GM21526 (cell line): Measurements from ENCODE around the gene STARD3.

Experiments
- ATAC-seq: cut with Tn5 transposase; IDR thresholded peaks from one replicate; pipeline ENCODE4 v1.9.1; 2021; ENCODE audit warnings: moderate library complexity; ENCODE audit not compliant: unreplicated experiment, low FRiP score

The STARD3 gene

GRCh38 chr17:39669897-39670735, 33.2 kb downstream of the STARD3 start:
- ATAC-seq, result no peak

DNA sequence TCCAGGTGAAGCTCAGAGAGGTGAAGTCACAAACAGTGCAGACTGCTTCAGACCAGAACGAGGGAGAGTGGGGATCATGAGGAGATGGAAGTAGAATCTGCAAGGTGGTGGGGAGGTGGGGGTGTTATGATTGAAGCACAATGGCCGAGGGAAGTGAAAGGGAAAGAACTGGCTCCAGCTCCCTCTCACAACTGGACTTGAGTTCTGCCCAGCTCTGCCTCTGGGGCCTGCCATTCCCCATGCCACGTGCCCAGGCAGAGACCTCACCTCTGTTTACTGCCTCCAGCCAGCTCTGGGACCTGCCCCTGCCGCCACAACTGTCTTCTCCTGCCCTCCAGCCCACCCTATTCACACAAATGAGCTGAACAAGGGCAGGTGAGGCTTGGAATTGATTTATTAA, 33.8 kb downstream of the STARD3 start:
- no peak for ATAC-seq

DNA sequence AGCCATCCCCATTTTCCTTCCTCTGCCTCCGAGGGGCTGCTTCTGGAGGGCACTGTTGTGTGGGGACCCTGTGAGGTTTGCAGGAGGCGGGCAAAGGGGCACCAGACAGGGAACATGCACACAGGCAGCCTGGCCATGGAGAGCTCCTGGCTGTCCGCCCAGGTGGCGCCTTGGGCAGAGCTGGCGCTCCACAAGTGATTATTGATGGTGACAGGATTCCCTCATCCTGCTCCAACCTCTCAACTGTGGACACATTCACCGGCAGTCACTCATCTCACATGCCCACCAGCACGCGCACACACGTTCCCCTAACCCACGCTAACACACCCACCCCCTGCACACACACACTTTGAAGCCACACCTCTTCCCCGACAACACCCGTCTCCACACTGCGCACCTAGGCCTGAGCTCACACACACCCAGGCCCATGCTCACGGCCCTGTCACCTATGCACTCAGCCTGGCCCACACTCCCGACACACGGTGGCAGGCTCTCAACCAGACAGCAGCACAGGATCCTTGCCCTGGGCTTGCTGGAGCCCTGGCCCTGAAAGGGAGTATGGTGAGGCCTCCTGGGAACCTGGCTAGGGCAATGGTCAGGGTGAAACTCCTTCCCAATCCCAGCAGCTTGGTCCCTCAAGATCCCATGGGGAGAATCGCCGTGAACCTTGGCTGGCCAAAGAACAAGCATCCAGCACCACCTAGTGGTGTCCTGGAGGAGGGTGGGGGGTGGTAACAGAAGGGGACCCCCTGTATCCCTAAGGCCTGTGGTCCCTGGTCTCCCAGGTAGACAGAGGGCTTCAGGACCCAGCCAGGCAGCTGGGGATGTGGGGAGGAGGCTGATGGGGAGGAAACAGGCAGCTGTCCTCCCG, 34.9 kb downstream of the STARD3 start:
- no peak for ATAC-seq

DNA sequence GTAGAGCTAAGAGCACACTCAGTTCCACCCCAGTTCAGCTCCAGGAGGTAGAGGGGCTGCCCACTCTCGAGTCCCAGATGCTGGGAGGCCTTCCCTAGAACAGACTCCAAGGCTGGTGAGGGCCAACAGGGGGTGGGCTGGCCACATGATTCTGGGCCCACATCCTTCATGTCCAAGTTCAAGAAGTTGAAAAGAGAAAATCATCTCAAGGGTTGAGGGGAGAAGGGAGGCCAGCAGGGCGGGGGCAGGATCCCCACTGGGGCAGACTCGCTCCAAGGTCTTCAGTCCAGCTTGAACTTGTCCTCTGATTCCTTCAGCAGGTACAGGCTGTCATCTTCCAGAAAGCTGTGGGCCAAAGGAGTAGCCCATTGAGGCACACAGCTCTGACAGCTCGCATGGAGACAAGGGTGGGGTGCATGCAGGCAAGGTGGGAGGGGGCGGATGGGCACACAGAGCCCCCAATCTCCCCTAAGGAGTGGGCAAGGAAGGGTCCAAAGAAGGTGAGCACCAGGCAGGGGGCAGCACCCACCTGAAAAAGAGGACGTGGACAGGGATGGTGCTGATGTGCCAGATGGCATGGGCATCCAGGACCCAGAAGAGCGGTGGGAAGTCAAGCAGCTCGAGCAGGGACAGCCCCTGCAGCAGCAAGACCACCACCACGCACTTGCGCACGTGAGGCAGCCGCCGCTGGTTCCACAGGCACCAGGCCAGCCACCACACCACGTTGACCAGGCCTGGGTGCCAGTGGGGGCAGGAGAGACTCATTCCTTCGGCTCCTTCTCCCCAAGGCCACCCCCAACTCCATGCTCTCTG, 35.8 kb downstream of the STARD3 start:
- ATAC-seq, result no peak

DNA sequence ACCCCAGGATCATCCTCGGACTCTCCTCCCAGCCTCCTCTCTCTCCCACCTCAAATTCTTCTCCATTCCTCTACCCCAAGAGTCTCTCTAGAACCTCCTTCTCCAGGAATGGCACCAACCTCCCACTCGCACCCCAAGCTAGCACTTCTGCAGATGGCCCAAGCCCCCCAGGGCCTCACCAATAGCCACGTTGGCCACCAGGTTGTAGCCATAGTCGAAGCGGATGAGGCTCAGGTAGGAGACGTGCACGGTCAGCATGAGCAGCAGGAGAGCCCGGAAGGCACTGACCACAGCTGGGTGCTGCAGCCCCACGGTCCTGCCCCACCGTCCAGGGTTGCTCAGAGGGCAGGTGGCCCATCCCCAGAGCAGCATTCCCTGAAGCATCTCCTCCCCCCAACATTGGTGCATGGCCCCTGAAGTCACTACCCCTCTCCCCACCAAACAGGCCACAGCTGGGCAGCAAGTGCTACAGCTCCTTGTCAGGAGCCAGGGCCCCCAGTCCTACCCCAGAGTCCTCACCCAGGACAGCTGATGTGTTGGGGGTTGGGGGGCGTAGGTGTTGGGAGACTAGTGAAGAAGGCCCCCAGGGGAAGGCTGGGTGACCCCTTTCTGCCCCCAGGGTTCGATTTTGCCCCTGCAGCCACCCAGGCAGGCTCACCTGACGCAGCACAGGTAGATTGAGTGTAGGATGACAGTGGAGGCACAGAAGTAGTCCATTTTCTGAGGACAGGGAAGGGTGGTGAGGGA, 36.6 kb downstream of the STARD3 start:
- no peak for ATAC-seq

DNA sequence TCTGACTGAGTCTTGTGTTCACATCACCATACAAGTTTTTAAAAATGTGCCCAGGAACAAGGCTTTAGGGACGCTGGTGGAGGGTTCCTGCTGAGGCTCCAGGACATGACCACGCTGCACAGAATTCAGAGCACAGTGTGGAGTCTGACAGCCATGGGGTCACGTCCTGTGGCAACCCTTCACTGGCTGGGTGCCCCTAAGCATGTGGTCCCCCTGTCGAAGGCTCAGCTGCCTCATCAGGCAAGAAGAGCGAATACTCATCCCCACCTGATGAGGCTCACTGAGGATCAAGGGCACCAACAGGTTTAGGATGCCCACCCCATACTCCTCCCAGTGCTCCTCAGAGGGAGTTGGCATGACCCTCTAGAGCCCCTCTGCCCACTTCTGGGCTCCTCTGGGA, 37.2 kb downstream of the STARD3 start:
- ATAC-seq, result no peak

DNA sequence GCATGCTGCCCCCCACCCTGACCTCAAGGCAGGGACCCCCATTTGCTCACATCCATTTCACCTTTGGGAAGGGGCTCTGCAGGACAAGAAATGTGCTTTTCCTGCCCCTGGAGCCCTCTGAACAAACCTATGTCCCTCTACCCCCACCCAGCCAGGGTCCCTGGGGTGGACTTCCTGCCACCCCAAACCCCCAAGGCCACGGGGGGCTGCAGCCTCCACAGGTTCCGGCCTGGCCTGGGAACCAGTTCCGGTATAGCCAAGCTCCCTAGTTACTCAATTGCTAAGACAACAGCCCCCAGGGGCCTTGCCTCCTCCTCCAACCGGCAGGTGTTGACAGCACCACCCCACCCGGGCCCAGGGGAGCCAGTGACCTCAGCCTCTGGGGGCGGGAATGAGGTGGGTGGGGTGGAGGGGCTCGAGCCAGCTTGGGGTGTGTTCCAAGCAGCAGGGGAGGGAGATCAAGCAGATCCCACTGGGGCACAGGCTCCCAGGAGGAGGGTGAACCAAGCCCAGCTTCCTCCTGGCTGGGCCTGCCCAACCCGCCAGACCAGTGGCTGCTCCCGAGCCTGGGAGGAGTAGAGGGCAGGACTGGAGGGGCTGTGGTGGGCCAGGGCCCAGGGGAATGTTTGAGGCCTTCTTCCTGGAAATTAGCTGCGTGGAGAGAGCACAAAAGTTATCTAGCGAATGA, 37.9 kb downstream of the STARD3 start:
- no peak for ATAC-seq

DNA sequence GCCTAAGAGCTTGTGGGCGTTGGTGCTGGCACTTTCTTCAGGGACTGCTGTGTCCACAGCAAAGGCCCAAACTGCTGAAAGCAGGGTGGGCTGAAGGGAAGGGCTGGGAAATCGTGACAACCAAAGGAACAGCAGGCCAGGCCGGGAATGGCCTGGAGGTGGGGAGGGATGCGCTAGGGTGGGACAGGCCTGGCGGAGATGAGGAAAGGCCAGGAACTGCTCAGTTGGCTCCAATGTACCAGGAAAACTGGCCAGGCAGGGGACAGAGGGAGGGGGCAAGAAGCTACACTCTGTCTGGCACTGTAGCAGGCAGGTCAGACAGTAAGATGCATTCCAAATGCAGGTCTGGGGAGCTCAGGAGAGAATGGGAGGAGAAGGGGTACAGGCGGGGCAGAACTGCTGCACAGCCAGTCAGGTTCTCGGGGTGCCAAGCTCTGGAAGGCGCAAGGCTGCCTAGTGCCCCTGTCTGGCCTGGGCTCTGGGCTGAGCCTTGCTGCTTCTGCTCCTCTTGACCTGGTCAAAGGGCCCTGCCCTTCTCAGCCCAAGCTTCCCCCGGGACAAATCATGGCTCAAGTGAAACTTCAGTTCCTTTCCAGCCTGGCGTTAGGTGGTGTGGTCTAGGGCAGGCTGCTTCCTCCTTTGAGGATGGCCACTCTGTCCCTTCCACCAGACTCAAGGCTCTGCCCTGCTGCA, 38.6 kb downstream of the STARD3 start:
- ATAC-seq, result no peak

GRCh38 chr17:39676198-39676819, 39.4 kb downstream of the STARD3 start:
- ATAC-seq, result no peak

- no peak for ATAC-seq
Measured at GRCh38 chr17:39677072-39677471, 40.1 kb downstream of the STARD3 start.

DNA sequence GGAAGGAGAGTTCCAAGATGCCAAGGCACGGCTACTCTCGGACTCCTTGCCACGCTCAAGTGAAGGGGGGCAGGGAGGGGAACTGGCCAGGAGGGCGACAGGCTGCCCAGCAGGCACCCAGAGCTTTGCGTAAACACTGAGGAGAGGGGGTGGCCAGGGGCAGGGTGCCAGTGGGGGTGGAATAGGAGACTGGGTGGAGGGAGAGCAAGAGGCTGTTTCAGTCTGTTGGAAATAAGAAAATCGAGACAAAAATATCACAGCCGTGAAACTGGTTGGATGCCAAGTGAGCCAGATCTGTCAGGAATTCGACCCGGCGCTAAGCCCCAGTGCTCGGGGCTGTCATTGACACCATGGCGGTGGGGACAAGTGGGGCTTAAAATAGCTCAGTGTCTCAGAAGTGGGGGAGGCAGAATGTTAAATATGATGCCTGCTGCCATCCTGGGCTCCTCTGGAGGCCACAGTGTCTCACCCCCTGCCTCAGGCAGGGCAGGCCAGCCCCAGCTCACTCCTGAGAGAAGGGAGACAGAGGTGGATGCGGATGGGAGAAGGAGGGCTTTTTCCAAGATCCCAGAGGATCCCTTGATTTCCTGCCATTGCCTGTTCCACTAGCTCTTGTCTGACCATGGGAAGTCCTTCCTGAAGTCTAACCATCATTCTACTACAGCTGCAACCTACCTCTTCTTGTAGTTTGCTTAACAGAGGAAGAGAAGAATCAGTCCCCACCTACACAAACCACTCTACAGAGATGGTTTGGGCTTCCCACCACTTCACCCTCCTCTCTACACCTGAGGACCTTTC, 40.8 kb downstream of the STARD3 start:
- no peak for ATAC-seq

DNA sequence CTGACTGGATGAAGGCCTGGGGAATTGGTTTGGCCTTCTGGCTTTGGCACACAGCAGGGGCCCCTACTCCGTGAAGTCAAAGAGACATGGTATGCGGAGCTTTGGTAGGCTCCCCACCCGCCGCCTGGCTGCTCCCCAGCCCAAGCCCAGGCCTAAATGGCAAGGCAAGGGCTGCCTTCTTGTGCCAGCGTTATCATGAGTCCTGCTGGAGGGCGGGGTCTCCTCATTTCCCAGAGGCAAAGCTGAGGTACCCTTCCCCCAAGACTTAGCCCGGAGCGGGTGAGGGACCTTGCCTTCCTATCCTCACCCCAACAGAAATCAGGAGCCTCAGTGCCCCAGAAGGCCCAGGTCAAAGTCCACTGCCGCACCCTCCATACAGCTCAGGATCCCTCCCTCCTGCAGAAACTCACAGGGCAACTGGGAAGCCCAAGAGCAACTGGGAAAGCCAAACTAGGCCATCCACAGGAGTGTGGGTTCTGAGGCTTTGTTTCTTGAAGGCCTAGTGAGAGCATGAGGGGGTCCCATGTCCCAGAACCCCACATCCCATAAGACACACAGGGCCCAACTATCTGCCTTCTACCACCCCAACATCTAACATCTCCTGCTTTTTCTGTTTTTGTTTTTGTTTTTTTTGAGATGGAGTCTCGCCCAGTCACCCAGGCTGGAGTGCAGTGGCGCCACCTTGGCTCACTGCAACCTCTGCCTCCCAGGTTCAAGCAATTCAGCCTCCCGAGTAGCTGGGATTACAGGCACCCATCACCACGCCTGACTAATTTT, 41.6 kb downstream of the STARD3 start:
- ATAC-seq, result no peak

DNA sequence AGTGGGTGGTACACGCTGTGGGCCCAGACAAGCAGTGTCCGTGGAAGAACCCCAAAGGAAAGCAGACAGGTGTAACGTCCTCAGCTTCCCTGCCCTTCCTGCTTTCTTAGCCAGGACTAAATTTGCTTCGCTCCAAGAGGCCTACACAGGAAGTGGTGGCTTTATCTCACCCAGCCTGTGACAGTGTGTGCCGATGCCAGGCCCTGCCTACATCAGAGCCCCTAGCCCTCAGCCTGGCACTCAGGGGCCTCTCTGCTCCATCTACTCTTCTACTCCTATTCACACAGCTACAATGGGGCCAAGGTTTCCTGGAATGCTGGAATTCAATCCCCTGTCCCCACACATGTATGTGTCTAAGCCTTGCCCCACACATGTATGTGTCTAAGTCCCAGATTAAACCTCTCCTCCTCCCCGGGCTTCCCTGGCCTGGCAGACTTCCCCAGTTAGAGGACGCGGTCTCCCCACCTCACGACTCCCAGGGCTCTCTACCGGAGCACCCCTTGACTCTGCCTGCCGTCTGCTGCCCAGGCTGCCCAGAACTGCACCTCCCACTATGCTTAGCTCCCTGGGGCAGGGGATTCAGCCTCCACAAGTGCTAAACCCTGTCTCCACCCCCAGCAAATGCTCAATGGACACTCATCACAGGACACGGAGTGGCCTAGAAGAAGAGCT, 42.7 kb downstream of the STARD3 start:
- ATAC-seq, result no peak

GRCh38 chr17:39683295-39683939, 46.5 kb downstream of the STARD3 start:
- no peak for ATAC-seq

DNA sequence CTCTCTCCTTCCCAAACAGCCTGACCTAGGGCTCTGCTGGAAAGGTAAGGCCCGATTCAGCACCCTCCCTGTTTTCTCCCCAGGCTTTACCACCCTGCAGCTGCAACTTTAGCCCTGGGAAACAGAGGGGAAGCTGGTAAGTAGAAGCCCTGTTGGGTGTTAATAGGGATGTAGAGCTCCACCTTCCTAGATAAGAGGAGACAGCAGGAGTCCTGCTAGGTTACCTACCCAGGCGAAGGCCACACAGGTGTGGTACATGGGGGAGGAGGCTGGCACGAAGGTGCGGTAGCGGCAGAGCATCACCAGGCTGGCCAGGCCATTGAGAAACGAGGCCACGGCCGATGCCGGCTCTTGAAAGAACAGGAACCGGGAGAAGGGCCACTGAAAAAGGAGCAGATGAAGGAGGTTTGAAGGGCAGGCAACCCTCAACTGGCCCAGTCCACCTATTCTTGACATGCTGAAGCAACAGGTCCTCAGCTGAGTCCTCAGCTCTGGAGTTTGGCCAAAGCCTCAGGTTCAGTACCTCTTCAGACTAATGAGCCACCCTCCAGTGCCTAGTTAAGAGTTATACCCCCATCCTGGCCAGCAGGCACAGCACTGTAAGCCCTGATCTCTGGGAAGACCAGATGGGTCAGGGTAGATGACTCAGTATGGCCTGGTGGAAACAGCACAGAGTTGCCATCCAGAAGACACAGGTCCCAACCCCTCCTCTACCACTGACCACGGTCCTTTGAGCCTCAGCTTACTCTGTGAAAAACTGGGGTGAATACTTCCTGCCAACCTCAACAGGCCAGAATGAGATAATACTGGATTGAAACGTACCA, 47.6 kb downstream of the STARD3 start:
- ATAC-seq, result no peak
